PC-3 (cell line): Measurements from ENCODE around the gene ASPHD2. TPM values are rescaled to one million over a fixed set of nuclear protein-coding genes. Genes with fewer than 3 reads are reported as not detected.
"Not testable (repeated sequence)": the region's sequence is repeated elsewhere in the genome, so short reads cannot be mapped to it uniquely, and the experiment has no call there.

Experiments
- ATAC-seq: fragments of 200-7000 bp; cut with Tn5 transposase; 2 replicates; pipeline ENCODE4 v1.9.1; 2020; ENCODE audit warnings: mild to moderate bottlenecking, moderate library complexity
- BruUV-seq: library from RNA; stranded (reverse); fragments of 400-500 nt; replicated peaks from 2 replicates; lab custom pipeline; 2021; lab: Mats Ljungman, UMichigan
- CTCF ChIA-PET: fragments of 300-600 bp; sonication (Branson Sonifier 250); formaldehyde crosslinking; loops from one replicate; lab custom pipeline; 2022; ENCODE audit warnings: antibody characterized with exemption; lab: Charles Lee
- POLR2A ChIA-PET: fragments of 300-600 bp; sonication (Branson Sonifier 250); formaldehyde crosslinking; loops from one replicate; lab custom pipeline; 2022; ENCODE audit warnings: antibody characterized with exemption; ENCODE audit not compliant: unreplicated experiment; lab: Charles Lee
- DNase-seq: peaks from one replicate; pipeline ENCODE4 v3.0.0-alpha.2; 2015
- H2AFZ ChIP-seq: fragments of 300-600 bp; sonication (generic); 2 replicates; pipeline ENCODE4 v1.6.0; 2016; ENCODE audit warnings: antibody characterized with exemption, low read length
- H3F3A ChIP-seq: fragments of 300-600 bp; sonication (generic); one replicate; pipeline ENCODE4 v1.6.0; 2017; ENCODE audit warnings: antibody characterized with exemption, low read length, control low read depth, mild to moderate bottlenecking; ENCODE audit not compliant: unreplicated experiment
- H3K27ac ChIP-seq: fragments of 300-600 bp; sonication (generic); 2 replicates; pipeline ENCODE4 v1.5.1; 2016; ENCODE audit warnings: mild to moderate bottlenecking, low read length
- H3K27me3 ChIP-seq: fragments of 300-600 bp; sonication (generic); 2 replicates; pipeline ENCODE4 v1.6.1; 2016; ENCODE audit warnings: low read length, mixed read lengths
- H3K36me3 ChIP-seq: fragments of 300-600 bp; sonication (generic); 2 replicates; pipeline ENCODE4 v1.6.1; 2016; ENCODE audit warnings: low read depth, mixed run types, low read length, mixed read lengths
- H3K4me1 ChIP-seq: fragments of 300-600 bp; sonication (generic); 2 replicates; pipeline ENCODE4 v1.5.1; 2016; ENCODE audit warnings: low read length; ENCODE audit not compliant: insufficient read depth
- H3K4me2 ChIP-seq: fragments of 300-600 bp; sonication (generic); 2 replicates; pipeline ENCODE4 v1.6.0; 2016; ENCODE audit warnings: low read length
- H3K4me3 ChIP-seq: fragments of 300-600 bp; sonication (generic); 2 replicates; pipeline ENCODE4 v1.5.1; 2016; ENCODE audit warnings: mild to moderate bottlenecking, low read length, mixed read lengths
- H3K79me2 ChIP-seq: fragments of 300-600 bp; sonication (generic); 2 replicates; pipeline ENCODE4 v1.6.1; 2017; ENCODE audit warnings: low read length, mixed read lengths
- H3K9ac ChIP-seq: fragments of 300-600 bp; sonication (generic); 2 replicates; pipeline ENCODE4 v1.6.0; 2016; ENCODE audit warnings: mild to moderate bottlenecking, low read length
- H3K9me2 ChIP-seq: fragments of 300-600 bp; sonication (generic); replicated peaks from 2 replicates; pipeline ENCODE4 v1.6.1; 2016; ENCODE audit warnings: mixed run types, low read length, mixed read lengths
- H3K9me3 ChIP-seq: fragments of 300-600 bp; sonication (generic); 2 replicates; pipeline ENCODE4 v1.6.1; 2016; ENCODE audit warnings: low read length, mixed read lengths
- H4K20me1 ChIP-seq: fragments of 300-600 bp; sonication (generic); 2 replicates; pipeline ENCODE4 v1.6.1; 2016; ENCODE audit warnings: low read length, mixed read lengths
- EZH2 ChIP-seq: fragments of 300-600 bp; sonication (generic); IDR thresholded peaks from one replicate; pipeline ENCODE4 v1.6.1; 2017; ENCODE audit warnings: antibody characterized with exemption, mild to moderate bottlenecking, low read length; ENCODE audit not compliant: unreplicated experiment
- EZH2phosphoT487 ChIP-seq: fragments of 300-600 bp; sonication (generic); IDR thresholded peaks from 2 replicates; pipeline ENCODE4 v1.6.1; 2018; ENCODE audit warnings: mild to moderate bottlenecking, antibody characterized with exemption, low read length, borderline replicate concordance
- intact Hi-C: fragments of 100-400 bp; cut with micrococcal nuclease; formaldehyde crosslinking; loops from 2 replicates; pipeline ENCODE4 v1.9.0; 2023
- total RNA-seq: library from RNA; depleted of rRNA; stranded (reverse); fragments of >200 nt; gene quantifications from 2 replicates; pipeline ENCODE4 v1.2.3, GENCODE V29; 2014
- TF ChIP-seq, protein P1 (sequence below): fragments of 300-600 bp; sonication (generic); conservative IDR thresholded peaks from 2 replicates; pipeline ENCODE4 v1.5.1; 2017; ENCODE audit warnings: antibody characterized with exemption, low read depth, mild to moderate bottlenecking, low read length

ASPHD2 gene
- total RNA-seq, 1 experiment from 2014 or later: 2.1 TPM

DNA sequence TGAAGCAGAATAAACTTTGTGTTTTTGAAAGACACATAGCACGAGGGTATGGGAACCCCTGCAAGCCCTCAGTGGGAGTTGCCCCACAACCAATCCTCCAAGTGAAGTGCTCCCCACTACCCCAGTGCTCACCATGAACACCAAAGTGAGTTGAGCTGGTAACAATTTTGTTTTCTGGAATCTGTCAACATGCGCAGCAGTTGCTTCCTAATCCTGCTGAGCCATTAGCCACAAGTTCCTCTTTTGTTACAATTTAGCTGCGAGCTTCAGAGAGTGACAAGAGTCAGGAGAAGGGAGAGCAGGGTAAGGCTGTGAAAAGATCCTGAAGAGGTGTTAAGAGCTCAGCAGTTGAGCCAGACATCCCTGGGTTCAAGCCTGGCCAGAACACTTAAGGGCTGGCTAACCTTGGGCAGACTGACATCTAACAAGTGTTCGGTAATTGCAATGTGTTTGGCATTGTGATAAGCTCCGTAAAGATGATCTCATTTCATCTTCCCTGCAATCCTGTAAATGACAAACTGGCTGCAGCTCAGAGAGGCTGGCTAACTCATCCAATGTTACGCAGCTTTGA lies 24.1 kb upstream of the ASPHD2 start:
- no peaks in the 10 kb centered on the region for H4K20me1 ChIP-seq
- no peak for DNase-seq
- H3K9me2 ChIP-seq: no peaks in the 10 kb centered on the region
- no peaks in the 10 kb centered on the region for H3F3A ChIP-seq
- no peaks in the 10 kb centered on the region for H3K9me3 ChIP-seq
- TF ChIP-seq EZH2 (no peak), EZH2phosphoT487 (no peak)
- TF ChIP-seq, protein P1, sequence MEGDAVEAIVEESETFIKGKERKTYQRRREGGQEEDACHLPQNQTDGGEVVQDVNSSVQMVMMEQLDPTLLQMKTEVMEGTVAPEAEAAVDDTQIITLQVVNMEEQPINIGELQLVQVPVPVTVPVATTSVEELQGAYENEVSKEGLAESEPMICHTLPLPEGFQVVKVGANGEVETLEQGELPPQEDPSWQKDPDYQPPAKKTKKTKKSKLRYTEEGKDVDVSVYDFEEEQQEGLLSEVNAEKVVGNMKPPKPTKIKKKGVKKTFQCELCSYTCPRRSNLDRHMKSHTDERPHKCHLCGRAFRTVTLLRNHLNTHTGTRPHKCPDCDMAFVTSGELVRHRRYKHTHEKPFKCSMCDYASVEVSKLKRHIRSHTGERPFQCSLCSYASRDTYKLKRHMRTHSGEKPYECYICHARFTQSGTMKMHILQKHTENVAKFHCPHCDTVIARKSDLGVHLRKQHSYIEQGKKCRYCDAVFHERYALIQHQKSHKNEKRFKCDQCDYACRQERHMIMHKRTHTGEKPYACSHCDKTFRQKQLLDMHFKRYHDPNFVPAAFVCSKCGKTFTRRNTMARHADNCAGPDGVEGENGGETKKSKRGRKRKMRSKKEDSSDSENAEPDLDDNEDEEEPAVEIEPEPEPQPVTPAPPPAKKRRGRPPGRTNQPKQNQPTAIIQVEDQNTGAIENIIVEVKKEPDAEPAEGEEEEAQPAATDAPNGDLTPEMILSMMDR: no peak
- H3K9ac ChIP-seq: no peak overlapping the region
- H3K4me3 ChIP-seq: no peak overlapping the region
- H3K4me2 ChIP-seq: no peak overlapping the region
- H3K79me2 ChIP-seq: no peaks in the 10 kb centered on the region
- peaks cover 14% of the 10 kb centered on the region for H3K27me3 ChIP-seq
- no peaks in the 10 kb centered on the region for H3K4me1 ChIP-seq
- no peak overlapping the region for H3K27ac ChIP-seq
- CTCF ChIA-PET: no interaction called here
- POLR2A ChIA-PET: no interaction called here
- H2AFZ ChIP-seq: no peak overlapping the region
- BruUV-seq: no TSS peak
- intact Hi-C loops: no loop called here
- no peak for ATAC-seq
- H3K36me3 ChIP-seq: no peaks in the 10 kb centered on the region

DNA sequence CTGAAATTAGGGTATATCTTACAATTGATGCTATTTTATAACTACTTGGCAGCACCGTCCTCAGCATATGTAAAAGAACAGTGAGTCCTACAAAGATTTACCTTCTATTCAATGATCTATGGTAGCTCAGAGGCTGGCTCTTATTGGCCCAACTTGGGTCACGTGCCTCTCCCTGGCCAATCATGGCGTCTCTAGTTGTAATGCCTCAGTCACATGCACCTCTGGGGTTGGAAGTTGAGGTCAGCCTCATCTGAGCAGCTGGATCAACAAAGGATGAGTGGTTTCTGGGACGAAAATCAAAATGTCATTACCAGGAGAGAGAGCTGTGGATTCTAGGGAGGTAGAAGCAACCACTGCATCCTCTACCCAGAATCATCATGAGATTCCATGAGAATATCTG lies 22.9 kb upstream of the ASPHD2 start:
- intact Hi-C loops: no loop called here
- Histone ChIP-seq H3K4me3 (no peak overlapping the region), H2AFZ (no peak overlapping the region), H3K9me2 (no peaks in the 10 kb centered on the region), H3K27ac (no peak overlapping the region), H3K36me3 (no peaks in the 10 kb centered on the region), H3K4me2 (no peak overlapping the region), H3K9me3 (no peaks in the 10 kb centered on the region), H3K27me3 (peaks cover 18% of the 10 kb centered on the region), H3F3A (no peaks in the 10 kb centered on the region), H4K20me1 (no peaks in the 10 kb centered on the region), H3K9ac (no peak overlapping the region), H3K4me1 (no peaks in the 10 kb centered on the region), H3K79me2 (no peaks in the 10 kb centered on the region)
- POLR2A ChIA-PET: no interaction called here
- no peak for TF ChIP-seq EZH2phosphoT487
- TF ChIP-seq EZH2: no peak
- TF ChIP-seq, protein P1: no peak
- CTCF ChIA-PET: no interaction called here
- no peak for ATAC-seq
- DNase-seq: peak; percentile 19
- BruUV-seq: no TSS peak

DNA sequence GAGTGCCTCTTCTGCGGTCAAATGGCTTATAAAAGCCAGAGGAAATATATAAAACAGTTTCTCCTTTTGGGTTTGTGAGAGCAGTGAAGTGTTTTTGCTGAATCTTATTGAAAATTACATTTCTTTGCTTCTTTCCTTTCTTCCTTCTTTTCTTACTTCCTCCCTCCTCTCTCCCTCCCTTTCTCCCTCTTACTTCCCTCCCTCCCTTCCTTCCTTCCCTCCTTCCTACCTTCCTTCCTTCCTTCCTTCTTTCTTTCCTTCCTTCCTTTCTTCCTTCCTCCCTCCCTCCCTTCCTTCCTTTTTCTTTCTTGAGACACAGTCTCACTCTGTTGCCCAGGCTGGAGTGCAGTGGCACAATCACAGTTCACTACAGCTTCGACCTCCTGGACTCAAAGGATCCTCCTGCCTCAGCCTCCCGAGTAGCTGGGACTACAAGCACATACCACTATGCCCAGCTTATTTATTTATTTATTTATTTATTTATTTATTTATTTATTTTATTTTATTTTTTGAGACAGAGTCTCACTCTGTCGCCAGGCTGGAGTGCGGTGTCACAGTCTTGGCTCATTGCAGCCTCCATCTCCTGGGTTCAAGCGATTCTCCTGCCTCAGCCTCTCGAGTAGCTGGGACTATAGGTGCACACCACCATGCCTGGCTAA lies 20.4 kb upstream of the ASPHD2 start:
- ATAC-seq, H3K4me2 ChIP-seq, CTCF ChIA-PET, H3K9me2 ChIP-seq, H3K79me2 ChIP-seq, H3K4me1 ChIP-seq, DNase-seq, H4K20me1 ChIP-seq, H3K9ac ChIP-seq, H3K4me3 ChIP-seq, intact Hi-C loops, H2AFZ ChIP-seq, H3K9me3 ChIP-seq, H3K36me3 ChIP-seq, POLR2A ChIA-PET, H3F3A ChIP-seq, H3K27ac ChIP-seq, BruUV-seq: not testable (repeated sequence)
- H3K27me3 ChIP-seq: peaks cover 23% of the 10 kb centered on the region
